ENCODE results near the gene OR4K5.

The OR4K5 gene, protein sequence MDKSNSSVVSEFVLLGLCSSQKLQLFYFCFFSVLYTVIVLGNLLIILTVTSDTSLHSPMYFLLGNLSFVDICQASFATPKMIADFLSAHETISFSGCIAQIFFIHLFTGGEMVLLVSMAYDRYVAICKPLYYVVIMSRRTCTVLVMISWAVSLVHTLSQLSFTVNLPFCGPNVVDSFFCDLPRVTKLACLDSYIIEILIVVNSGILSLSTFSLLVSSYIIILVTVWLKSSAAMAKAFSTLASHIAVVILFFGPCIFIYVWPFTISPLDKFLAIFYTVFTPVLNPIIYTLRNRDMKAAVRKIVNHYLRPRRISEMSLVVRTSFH

GRCh38 chr14:19920021-19920657 lies at the start of gene OR4K5:
OR4K5 (plus strand) TSS chr14:19920607; CDS start chr14:19920607, 0 bp downstream.
- Histone ChIP-seq H3K27me3 (ENCODE audit: insufficient read depth, low read depth) (no peaks in the 10 kb centered on the region), H3K27ac (no peak within 1 kb of the TSS), H3K79me2 (ENCODE audit: insufficient read depth, low read depth) (no peaks in the 10 kb centered on the region), H4K20me1 (ENCODE audit: insufficient read depth) (no peaks in the 10 kb centered on the region), H3K4me1 (ENCODE audit: low read depth, poor library complexity, severe bottlenecking) (no peaks in the 10 kb centered on the region), H3K36me3 (ENCODE audit: insufficient read depth) (no peaks in the 10 kb centered on the region), H2AFZ (ENCODE audit: low read depth) (no peak within 1 kb of the TSS), H3K4me3 (IDR thresholded peaks at IDR 0.05; ENCODE audit: insufficient read depth, low read depth, low read length) (no peak within 1 kb of the TSS), H3K4me2 (no peak within 1 kb of the TSS), H3K9ac (no peak within 1 kb of the TSS)
- TF ChIP-seq CTCF (conservative IDR thresholded peaks at IDR 0.05; ENCODE audit: low read depth, low read length), result no peak

- Histone ChIP-seq H3K27ac (no peak overlapping the region), H2AFZ (ENCODE audit: low read depth) (no peak overlapping the region), H3K4me3 (IDR thresholded peaks at IDR 0.05; ENCODE audit: insufficient read depth, low read depth, low read length) (no peak overlapping the region)
Measured at GRCh38 chr14:19873178-19873577, 47.2 kb upstream of the OR4K5 start.

DNA sequence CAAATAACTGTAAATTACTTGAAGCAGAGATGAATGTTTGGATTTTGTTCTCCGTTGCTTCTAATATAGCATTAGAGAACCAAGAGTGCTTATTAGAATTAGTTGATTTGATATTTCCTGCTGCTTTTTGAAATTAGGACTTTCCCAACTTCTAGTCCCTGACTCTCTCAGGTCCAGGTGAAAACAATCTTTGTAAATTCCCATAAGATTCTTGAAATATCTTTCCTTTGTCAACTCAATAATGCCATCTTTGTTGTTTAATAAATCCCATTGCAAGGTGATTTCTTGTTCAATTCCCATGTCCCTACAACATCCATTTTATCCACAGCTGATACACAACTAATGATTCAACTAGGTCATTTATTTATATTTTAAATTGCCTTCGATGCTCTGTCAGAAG lies 45.6 kb upstream of the OR4K5 start, which contains the start of gene OR4K2:
Gene OR4K2, plus strand, starts transcription at position 301 of the 400 bp plus-strand sequence. CDS start 1,126 bp downstream, outside the sequence.
- H3K4me3 ChIP-seq (IDR thresholded peaks at IDR 0.05; ENCODE audit: insufficient read depth, low read depth, low read length), result no peak within 1 kb of the TSS
- H3K27ac ChIP-seq, result no peak within 1 kb of the TSS
- H3K4me1 ChIP-seq (ENCODE audit: low read depth, poor library complexity, severe bottlenecking), result no peaks in the 10 kb centered on the region
- no peak within 1 kb of the TSS for H3K4me2 ChIP-seq
- no peaks in the 10 kb centered on the region for H3K36me3 ChIP-seq (ENCODE audit: insufficient read depth)
- H3K79me2 ChIP-seq (ENCODE audit: insufficient read depth, low read depth), result no peaks in the 10 kb centered on the region
- no peaks in the 10 kb centered on the region for H3K27me3 ChIP-seq (ENCODE audit: insufficient read depth, low read depth)
- TF ChIP-seq CTCF (conservative IDR thresholded peaks at IDR 0.05; ENCODE audit: low read depth, low read length), result no peak
- H3K9ac ChIP-seq, result no peak within 1 kb of the TSS
- no peaks in the 10 kb centered on the region for H4K20me1 ChIP-seq (ENCODE audit: insufficient read depth)
- no peak within 1 kb of the TSS for H2AFZ ChIP-seq (ENCODE audit: low read depth)

More at GRCh38 chr14:19873178-19873577, 47.2 kb upstream of the OR4K5 start:
- Histone ChIP-seq H3K4me2 (no peak overlapping the region), H3K36me3 (ENCODE audit: insufficient read depth) (no peaks in the 10 kb centered on the region), H3K79me2 (ENCODE audit: insufficient read depth, low read depth) (no peaks in the 10 kb centered on the region), H3K4me1 (ENCODE audit: low read depth, poor library complexity, severe bottlenecking) (no peaks in the 10 kb centered on the region), H3K9ac (no peak overlapping the region), H3K27me3 (ENCODE audit: insufficient read depth, low read depth) (no peaks in the 10 kb centered on the region), H4K20me1 (ENCODE audit: insufficient read depth) (no peaks in the 10 kb centered on the region)
- TF ChIP-seq CTCF (conservative IDR thresholded peaks at IDR 0.05; ENCODE audit: low read depth, low read length), result no peak

DNA sequence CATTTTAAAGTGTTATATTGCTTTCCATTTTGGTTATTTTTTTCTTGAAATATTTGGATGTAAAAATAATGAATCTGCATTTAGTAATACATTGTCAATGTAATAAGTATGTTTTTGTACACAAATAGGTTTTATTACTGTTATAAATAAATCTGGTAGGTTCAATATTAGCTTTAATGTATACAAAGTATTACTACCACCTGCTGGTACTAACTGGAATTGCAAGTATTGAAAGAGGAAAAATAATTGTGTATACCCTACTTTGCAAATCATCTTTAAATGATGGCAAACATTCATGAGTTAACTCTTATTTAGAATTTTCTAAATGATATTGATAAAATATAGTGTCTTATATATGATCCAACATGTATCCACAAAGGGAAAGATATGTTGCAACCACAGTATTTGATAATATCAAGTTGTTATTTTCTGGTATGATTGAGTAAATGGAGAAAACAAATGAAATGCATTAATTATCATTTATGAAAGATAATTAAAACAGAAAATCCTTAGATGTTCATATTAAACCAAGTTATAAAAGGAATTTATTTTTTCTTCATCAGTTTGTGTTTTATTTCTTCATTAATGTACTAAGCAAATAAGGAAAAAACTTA lies 42.3 kb upstream of the OR4K5 start:
- no peak overlapping the region for H2AFZ ChIP-seq (ENCODE audit: low read depth)
- TF ChIP-seq CTCF (conservative IDR thresholded peaks at IDR 0.05; ENCODE audit: low read depth, low read length), result peak; percentile 75
- no peak overlapping the region for H3K4me2 ChIP-seq
- no peaks in the 10 kb centered on the region for H3K79me2 ChIP-seq (ENCODE audit: insufficient read depth, low read depth)
- no peaks in the 10 kb centered on the region for H3K27me3 ChIP-seq (ENCODE audit: insufficient read depth, low read depth)
- no peaks in the 10 kb centered on the region for H3K4me1 ChIP-seq (ENCODE audit: low read depth, poor library complexity, severe bottlenecking)
- no peaks in the 10 kb centered on the region for H3K36me3 ChIP-seq (ENCODE audit: insufficient read depth)
- no peak overlapping the region for H3K27ac ChIP-seq
- H4K20me1 ChIP-seq (ENCODE audit: insufficient read depth), result no peaks in the 10 kb centered on the region
- no peak overlapping the region for H3K9ac ChIP-seq
- H3K4me3 ChIP-seq (IDR thresholded peaks at IDR 0.05; ENCODE audit: insufficient read depth, low read depth, low read length), result no peak overlapping the region
